Smooth muscle cell (in vitro differentiated cells): ENCODE results near the gene TBC1D22A. TPM values are rescaled to one million over a fixed set of nuclear protein-coding genes. Genes with fewer than 3 reads are reported as not detected.

Source experiments
- DNase-seq: peaks from one replicate; lab custom pipeline; 2025; ENCODE audit not compliant: unreplicated experiment; lab: John Stamatoyannopoulos, UW
- H2AFZ ChIP-seq: fragments of 200-600 bp; sonication (generic); 2 replicates; pipeline ENCODE4 v1.6.0; 2016; ENCODE audit warnings: antibody characterized with exemption, low read depth, mild to moderate bottlenecking
- H3F3A ChIP-seq: fragments of 200-600 bp; sonication (generic); 2 replicates; pipeline ENCODE4 v1.6.0; 2017; ENCODE audit warnings: antibody characterized with exemption, low read depth
- H3K27ac ChIP-seq: fragments of 200-600 bp; sonication (generic); 2 replicates; pipeline ENCODE4 v1.5.1; 2016; ENCODE audit warnings: low read depth, mild to moderate bottlenecking
- H3K27me3 ChIP-seq: fragments of 200-600 bp; sonication (generic); 2 replicates; pipeline ENCODE4 v1.6.1; 2016; ENCODE audit warnings: low read depth, mild to moderate bottlenecking
- H3K36me3 ChIP-seq: fragments of 200-600 bp; sonication (generic); 2 replicates; pipeline ENCODE4 v1.5.1; 2016; ENCODE audit warnings: low read depth
- H3K4me1 ChIP-seq: fragments of 200-600 bp; sonication (generic); 2 replicates; pipeline ENCODE4 v1.5.1; 2016; ENCODE audit warnings: low read depth
- H3K4me2 ChIP-seq: fragments of 200-600 bp; sonication (generic); 2 replicates; pipeline ENCODE4 v1.6.0; 2016; ENCODE audit warnings: mild to moderate bottlenecking
- H3K4me3 ChIP-seq: fragments of 200-600 bp; sonication (generic); 2 replicates; pipeline ENCODE4 v1.5.1; 2016; ENCODE audit warnings: mild to moderate bottlenecking
- H3K79me2 ChIP-seq: fragments of 200-600 bp; sonication (generic); 2 replicates; pipeline ENCODE4 v1.6.0; 2016; ENCODE audit warnings: low read depth, mild to moderate bottlenecking
- H3K9ac ChIP-seq: fragments of 200-600 bp; sonication (generic); 2 replicates; pipeline ENCODE4 v1.6.0; 2016; ENCODE audit warnings: low read depth
- H3K9me3 ChIP-seq: fragments of 200-600 bp; sonication (generic); replicated peaks from 2 replicates; pipeline ENCODE4 v1.5.1; 2016; ENCODE audit warnings: low read depth
- H4K20me1 ChIP-seq: fragments of 200-600 bp; sonication (generic); 2 replicates; pipeline ENCODE4 v1.6.0; 2016; ENCODE audit warnings: low read depth
- WGBS: methylation state at CpG from one replicate; pipeline ENCODE4 v1.1.7; 2016; ENCODE audit warnings: low lambda C conversion rate; 5-methylcytosine and 5-hydroxymethylcytosine counted together
- polyA plus RNA-seq: library from polyadenylated mRNA; unstranded; fragments of >200 nt; fragmentation: Nextera tagmentation; extraction: Ambion mirVana; gene quantifications from 2 replicates; pipeline ENCODE4 v1.2.1, GENCODE V29; 2016
- total RNA-seq: library from RNA; depleted of rRNA; stranded (reverse); fragments of >200 nt; gene quantifications from 2 replicates; pipeline ENCODE4 v1.2.3, GENCODE V29; 2014
- TF ChIP-seq, protein P1 (sequence below): fragments of 200-600 bp; sonication (generic); IDR thresholded peaks from 2 replicates; pipeline ENCODE4 v1.5.1; 2017; ENCODE audit warnings: borderline replicate concordance, mild to moderate bottlenecking, antibody characterized with exemption; ENCODE audit not compliant: insufficient read depth, poor library complexity, severe bottlenecking

TBC1D22A gene
- total and polyA plus RNA-seq, 2 experiments from 2014 or later: 12.5 to 14.4 TPM

DNA sequence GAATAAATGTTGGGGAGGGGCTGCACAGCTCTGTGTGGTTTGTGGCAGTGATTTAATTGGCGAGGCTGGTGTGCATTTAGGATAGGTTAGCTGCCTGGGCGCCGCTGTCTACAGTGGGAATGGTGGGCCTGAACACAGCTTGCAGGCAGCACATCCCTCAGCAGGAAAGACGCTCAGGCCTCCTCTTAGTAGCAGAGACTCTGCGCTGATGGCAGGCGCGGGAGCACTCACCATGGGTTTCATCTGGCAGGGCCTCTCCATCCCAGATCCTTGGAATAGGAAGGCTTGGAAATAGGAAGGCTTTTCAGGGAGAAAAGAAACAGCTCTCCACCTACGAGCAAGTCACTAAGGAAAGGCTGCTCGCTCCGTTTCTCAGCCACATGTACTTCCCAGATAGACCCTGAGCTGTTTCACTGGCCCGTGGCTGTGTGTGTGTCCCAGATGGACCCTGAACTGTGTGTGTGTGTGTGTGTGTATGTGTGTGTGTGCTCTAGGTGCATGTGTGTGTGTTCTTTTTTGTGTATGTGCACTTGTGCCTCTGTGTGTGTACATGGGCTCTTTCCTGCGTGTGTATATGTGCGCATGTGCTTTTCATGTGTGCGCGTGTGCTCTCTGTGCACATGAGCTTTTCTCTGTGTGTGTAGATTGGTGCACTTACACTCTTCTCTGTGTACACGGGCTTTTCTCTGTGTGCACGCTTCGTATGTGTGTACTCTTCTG lies 144.0 kb downstream of the TBC1D22A start:
- 98% methylated on average over 18 of the region's 18 CpGs for WGBS
- TF ChIP-seq, protein P1, sequence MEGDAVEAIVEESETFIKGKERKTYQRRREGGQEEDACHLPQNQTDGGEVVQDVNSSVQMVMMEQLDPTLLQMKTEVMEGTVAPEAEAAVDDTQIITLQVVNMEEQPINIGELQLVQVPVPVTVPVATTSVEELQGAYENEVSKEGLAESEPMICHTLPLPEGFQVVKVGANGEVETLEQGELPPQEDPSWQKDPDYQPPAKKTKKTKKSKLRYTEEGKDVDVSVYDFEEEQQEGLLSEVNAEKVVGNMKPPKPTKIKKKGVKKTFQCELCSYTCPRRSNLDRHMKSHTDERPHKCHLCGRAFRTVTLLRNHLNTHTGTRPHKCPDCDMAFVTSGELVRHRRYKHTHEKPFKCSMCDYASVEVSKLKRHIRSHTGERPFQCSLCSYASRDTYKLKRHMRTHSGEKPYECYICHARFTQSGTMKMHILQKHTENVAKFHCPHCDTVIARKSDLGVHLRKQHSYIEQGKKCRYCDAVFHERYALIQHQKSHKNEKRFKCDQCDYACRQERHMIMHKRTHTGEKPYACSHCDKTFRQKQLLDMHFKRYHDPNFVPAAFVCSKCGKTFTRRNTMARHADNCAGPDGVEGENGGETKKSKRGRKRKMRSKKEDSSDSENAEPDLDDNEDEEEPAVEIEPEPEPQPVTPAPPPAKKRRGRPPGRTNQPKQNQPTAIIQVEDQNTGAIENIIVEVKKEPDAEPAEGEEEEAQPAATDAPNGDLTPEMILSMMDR: no peak
- no peak for DNase-seq

DNA sequence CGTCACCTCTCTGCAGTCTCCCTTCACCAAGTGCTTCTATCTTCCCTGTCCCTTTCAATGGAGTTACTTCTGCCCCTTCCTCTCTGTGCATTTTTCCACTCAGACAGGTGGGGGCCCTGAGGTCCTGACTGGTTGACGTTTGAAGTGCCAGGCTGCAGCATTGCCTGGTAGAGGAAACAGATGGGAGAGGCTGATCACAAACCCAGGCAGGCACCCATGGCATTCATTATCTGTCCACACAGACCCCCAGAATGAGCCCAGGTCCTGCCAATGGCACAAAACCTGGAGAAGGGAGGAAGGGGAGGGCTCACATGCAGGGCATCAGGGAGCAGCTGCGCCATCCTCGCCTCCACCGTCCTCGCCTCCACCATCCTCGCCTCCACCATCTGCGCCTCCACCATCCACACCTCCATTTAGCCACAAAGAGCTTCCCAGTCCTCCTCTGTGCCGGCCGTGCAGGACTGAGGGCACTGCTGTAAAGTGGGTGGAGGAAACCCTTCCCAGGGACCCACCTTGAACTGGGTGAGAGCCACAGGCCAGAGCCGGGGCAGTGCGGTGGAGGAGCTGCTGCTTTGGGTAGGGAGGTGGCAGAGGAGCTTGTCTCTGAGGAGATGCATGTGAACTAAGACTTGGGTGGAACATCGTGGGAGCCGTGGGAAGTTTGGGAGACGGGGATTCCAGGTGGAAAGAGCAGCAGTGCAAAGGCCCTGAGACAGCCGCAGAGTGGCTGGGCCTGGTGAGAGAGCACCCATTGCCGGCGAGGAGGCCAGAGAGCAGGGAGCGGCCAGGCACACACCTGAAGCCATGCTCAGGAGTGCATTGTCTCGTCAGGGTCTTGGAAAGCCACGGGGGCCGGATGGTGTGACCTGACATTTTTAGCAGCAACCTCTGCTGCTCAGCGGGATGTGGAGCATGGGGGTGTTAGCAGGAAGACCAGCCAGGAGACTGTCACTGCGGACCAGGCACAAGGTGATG lies 145.1 kb downstream of the TBC1D22A start:
- no peak overlapping the region for H3K4me3 ChIP-seq
- TF ChIP-seq, protein P1: no peak
- no peak overlapping the region for H3K27ac ChIP-seq
- no peaks in the 10 kb centered on the region for H3K27me3 ChIP-seq
- no peaks in the 10 kb centered on the region for H3K4me1 ChIP-seq
- no peak overlapping the region for H3K4me2 ChIP-seq
- 97% methylated on average over 24 of the region's 24 CpGs for WGBS
- no peaks in the 10 kb centered on the region for H3K79me2 ChIP-seq
- no peak for DNase-seq
- no peak overlapping the region for H3K9ac ChIP-seq
- H4K20me1 ChIP-seq: peaks cover 49% of the 10 kb centered on the region
- no peaks in the 10 kb centered on the region for H3K36me3 ChIP-seq
- H3F3A ChIP-seq: no peaks in the 10 kb centered on the region
- H2AFZ ChIP-seq: no peak overlapping the region
- H3K9me3 ChIP-seq: no peaks in the 10 kb centered on the region

More for the DNA sequence above, 144.0 kb downstream of the TBC1D22A start:
- no peaks in the 10 kb centered on the region for H3K36me3 ChIP-seq
- no peak overlapping the region for H3K4me2 ChIP-seq
- no peaks in the 10 kb centered on the region for H3K9me3 ChIP-seq
- H3K79me2 ChIP-seq: no peaks in the 10 kb centered on the region
- no peak overlapping the region for H2AFZ ChIP-seq
- H3K4me1 ChIP-seq: no peaks in the 10 kb centered on the region
- no peaks in the 10 kb centered on the region for H3K27me3 ChIP-seq
- H3F3A ChIP-seq: no peaks in the 10 kb centered on the region
- H3K27ac ChIP-seq: no peak overlapping the region
- H4K20me1 ChIP-seq: peaks cover 57% of the 10 kb centered on the region
- H3K9ac ChIP-seq: no peak overlapping the region
- no peak overlapping the region for H3K4me3 ChIP-seq

DNA sequence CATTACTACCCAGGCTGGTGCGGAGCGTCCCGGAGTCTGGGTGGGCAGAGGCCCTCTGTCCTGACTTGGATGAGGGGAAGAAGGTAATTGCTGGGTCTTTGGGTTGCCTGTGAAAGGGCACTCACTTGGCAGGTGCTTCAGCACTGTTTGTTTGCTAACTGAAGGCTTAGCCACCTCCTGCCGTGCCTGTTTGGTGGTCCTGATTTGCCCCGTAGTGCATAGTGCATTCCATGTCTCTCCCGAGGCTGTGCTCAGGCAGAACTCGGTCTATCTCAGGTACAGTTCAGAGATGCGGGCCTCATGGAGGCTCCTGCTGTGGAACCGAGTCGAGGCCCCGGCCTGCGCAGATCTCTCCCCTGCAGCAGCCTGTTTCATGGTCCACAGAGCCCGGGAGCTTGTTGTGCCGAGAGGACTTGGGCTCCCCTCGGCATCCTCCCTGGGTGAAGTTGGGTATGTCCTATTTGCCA lies 146.2 kb downstream of the TBC1D22A start:
- Histone ChIP-seq H3F3A (no peaks in the 10 kb centered on the region), H3K4me1 (no peaks in the 10 kb centered on the region), H2AFZ (no peak overlapping the region), H3K9me3 (no peaks in the 10 kb centered on the region), H4K20me1 (peaks cover 39% of the 10 kb centered on the region), H3K9ac (no peak overlapping the region), H3K27me3 (no peaks in the 10 kb centered on the region), H3K79me2 (no peaks in the 10 kb centered on the region), H3K4me3 (no peak overlapping the region), H3K4me2 (no peak overlapping the region), H3K27ac (no peak overlapping the region), H3K36me3 (no peaks in the 10 kb centered on the region)
- DNase-seq: no peak
- 96% methylated on average over 15 of the region's 15 CpGs for WGBS
- TF ChIP-seq, protein P1: no peak
